GM18861 (cell line): Measurements from ENCODE around the gene RICTOR.

Experiments used
- ATAC-seq: cut with Tn5 transposase; IDR thresholded peaks from one replicate; pipeline ENCODE4 v1.9.1; 2021; ENCODE audit not compliant: unreplicated experiment

Gene RICTOR

DNA sequence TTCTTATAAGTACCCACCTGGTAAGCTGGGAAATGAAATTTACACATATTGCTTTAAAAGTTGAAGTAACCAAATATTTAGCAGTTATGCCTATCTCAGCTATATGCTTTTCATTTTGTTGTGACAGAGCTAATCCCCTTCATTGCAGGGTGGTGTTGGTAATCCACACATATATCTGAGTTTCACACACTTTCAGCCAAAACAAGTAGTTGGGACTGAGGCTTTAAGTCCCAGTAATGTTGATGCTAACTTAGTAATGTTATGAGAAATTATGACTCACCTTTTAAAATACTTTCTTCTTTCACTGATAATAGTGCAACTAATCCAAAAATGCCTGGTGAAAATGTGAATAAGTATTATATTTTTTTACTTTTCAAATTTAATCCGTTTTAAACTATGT lies 19.2 kb upstream of the RICTOR start:
- ATAC-seq: no peak

DNA sequence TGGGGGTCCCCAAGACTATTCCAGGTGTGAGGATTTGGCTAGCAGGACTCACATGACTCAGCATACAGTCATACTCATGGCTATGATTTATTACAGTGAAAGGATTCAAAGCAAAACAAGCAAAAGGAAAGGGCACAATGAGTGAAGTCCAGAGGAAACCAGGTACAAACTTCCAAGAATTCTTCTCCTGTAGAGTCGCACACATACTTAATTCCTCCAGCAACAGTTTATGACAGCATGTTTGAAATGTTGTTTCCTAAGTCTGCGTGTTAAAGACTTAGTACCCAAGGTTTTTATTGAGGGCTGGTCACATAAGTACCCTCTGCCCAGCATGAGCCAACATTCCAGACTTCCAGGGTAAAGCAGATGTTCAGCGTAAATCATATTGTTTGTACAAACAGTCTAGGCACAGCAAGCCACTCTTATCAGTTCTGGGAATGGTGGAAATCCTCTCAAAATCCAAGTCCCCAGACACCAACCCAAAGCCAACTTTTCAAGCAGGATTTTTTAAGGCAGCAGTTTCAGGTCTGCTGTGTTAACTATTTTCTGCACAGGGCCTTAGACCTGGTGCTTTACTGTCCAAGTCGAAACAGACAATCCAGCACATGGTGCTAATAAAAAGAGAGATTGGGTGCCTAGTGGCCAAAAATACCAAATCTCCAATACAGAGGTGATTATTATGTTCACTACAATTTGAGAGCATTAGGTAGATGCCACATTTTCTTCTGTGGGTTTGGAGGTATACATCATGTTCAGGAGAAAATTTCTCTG lies 18.6 kb upstream of the RICTOR start:
- no peak for ATAC-seq

DNA sequence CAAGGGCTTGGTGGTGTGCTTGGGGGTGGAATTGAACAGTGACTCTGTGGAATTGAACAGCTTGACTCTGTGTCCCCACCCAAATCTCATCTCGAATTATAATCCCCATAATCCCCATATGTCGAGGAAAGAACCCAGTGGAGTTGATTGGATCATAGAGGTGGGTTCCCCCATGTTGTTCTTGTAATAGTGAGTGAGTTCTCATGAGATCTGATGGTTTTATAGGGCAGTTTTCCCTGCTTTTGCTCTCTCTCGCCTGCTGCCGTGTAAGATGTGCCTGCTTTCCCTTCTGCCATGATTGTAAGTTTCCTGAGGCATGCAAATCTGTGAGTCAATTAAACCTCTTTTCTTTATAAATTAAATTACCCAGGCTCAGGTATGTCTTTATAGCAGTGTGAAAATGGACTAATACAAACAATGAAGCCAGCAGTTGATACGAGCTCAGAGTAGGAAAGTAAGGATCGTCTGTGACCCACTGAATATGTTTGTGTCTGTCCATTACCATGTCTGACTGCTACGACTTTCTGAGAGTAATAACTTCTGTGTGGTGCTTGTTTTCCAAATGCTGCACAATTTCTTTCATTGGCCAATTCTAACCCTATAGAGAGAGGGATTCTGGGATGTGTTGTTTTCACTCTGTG lies 17.9 kb upstream of the RICTOR start:
- no peak for ATAC-seq

DNA sequence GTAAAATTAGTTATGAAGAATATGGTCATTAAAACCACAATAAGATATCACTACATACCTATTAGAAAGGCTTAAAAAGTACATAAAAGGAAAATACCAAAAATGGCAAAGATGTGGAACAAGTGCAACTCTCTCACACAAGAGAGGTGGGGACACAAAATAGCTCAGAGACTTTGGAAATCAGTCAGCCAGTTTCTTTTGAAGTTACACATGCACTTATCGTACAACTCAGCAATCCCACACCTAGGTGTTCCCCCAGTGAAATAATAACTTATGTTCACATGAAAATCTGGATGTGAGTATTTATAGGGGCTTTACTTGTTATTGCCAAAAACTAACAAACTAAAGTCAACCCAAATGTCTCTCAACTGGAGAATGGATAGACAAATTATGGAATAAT lies 9.8 kb upstream of the RICTOR start:
- no peak for ATAC-seq

DNA sequence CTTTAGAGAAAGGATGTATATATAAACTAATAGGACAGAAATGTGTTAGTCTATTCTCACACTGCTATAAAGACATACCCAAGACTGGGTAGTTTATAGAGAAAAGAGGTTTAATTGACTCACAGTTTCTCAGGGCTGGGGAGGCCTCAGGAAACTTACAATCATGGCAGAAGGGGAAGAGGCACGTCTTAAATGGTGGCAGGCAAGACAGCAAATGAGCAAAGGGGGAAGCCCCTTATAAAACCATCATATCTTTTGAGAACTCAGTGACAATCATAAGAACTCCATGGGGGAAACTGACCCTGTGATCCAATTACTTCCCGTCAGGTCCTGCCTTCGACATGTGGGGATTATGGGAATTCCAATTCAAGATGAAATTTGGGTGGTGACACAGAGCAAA lies 8.8 kb upstream of the RICTOR start:
- ATAC-seq: no peak

DNA sequence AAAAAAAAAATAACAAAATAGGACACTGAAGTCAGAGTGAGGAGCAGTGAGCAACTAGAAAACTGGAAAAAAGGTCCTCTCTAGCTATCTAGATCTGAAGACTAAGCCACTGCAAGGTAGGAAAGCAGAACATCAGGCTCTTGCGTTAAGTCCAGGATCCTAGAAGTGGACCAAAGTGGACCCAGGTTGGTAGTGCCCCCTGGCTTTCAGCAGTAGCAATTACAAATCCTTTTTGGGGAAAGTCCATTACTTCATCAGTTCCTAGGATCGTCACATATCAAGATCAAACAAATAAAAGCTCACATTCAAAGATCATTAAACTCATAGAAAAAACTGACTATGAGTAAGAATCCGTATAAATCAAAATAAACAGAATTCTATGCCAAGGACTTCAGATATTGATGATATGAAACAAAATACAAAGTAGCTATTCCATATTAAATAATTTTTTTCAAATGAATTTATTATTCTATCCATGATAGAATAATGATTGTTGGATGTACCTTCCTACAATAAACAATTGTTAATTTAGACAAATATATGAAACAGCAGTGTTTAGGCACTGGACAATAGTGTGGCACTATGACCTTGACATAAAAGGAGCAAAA lies 6.5 kb upstream of the RICTOR start:
- no peak for ATAC-seq

DNA sequence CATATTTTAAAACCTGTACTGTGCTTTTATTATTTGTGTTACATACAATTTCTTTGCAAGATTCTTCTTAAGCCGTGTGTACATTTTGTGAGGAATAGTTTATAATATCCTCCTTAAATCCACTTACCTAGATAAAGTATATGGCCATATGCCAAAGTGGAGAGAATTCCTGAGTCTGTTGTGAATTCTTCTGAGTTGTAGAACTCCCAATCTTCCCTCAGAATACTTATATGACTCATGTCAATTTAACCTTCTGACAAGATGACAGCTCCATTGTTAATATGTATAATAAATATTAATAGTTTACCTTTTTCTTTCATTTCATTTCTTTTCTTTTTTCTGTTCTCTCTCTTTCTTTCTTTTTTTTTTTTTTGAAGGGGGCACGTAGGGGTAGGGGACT lies 6.0 kb upstream of the RICTOR start:
- ATAC-seq: no peak

DNA sequence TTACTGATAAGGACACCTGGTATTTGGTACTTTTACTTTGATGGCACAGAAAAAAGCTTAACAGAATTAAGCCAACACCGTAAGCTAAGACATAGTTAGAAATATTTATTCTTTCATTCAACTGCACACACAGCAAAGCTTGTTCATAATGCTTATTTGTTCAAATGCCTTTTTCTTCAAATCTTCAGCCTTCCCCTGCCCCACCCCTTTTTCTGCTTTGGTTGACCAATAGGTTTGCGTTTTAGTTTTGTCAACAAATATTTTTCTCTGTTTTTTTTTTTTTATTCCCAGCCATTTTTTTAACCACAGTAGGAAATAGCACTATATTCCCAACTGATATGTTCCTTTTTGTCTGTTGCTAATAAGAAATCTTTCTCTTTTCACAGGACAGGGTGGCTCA lies 4.9 kb upstream of the RICTOR start:
- ATAC-seq: no peak

DNA sequence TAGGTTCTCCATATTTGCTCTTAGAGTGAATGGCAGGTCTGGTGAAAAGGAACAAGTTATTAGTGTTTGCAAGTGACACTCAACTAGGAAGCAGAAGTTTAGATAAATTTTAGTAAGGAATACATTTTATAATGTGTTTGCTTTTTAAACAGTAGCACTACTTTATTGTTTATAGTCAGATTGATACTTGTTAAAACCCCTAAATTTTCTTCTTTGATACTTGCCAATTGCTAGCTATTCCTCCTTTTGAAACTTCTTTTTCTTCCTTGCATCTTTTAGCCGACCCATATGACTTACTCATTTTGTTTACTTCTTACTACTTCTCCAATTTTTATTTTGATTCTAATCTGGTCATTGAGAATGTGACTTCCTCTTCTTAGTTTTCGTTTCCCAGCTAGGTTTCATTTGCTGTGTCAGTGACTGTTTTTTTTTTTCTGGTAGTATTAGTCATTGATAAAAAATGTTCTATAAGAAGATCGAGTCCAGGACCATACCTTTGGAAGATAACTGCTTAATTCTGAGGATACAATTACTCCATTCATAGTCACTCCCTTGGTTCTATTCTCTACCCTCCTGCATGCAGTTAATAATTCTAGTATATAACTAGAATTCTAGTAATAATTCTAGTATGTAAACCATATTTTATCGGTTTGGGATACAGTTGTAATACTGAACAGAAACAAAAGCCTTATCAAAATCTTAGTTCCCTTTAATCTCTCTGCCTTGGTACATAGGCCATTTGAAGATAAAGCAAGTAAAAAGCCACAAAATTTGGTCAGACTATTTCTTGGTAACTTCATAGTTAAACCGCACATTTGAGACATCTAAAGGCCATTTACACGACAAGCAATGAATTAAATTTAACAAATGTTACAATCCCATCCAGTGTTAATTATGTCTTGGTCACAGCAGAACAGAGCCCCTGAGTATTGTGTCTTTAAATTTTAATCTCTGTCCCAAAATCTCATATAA lies 2.8 kb upstream of the RICTOR start:
- peak; percentile 27 for ATAC-seq

DNA sequence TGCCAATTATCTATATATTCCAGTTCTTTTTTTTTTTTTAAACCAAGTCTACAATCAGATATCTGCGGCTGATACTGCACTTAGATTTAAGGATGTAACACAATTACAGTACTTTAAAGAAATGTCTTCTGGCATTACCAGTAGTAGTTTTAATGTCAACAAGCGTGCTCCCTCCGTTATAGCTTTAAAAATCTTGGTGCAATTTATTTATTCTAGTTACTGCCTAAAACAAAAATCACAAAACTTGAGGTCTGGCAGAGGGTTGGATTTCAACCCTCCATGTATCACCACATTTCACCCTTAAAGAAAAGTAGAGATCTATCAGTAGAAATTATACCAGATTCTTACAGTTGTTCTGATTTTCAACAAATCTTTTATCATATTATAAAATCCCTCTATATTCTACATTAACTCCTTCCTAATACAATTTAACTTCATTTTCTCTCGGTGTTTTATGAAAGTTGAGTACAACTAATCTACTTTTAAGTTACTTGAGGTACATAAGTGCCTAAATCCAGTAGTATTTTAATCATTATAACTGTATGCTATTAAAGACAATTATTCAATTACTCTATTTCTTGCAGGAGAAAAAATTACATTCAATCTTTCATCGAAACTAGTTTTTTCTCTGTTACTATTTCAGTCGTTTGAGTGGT lies 2.0 kb upstream of the RICTOR start:
- ATAC-seq: no peak

DNA sequence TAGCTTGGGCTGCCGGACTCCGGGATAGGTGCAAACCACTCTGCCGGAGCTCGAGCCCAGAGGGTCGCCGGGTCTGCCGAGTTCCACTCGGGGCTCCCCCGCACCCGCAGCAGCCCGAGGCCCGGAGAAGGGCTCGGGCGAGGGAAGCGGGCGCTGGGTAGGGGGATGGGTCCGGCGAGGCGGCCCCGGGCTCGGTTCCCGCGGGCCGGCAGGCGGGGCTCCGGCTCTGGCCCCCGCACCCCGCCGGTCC lies 507 bp downstream of the RICTOR start:
- ATAC-seq: peak; percentile 10

DNA sequence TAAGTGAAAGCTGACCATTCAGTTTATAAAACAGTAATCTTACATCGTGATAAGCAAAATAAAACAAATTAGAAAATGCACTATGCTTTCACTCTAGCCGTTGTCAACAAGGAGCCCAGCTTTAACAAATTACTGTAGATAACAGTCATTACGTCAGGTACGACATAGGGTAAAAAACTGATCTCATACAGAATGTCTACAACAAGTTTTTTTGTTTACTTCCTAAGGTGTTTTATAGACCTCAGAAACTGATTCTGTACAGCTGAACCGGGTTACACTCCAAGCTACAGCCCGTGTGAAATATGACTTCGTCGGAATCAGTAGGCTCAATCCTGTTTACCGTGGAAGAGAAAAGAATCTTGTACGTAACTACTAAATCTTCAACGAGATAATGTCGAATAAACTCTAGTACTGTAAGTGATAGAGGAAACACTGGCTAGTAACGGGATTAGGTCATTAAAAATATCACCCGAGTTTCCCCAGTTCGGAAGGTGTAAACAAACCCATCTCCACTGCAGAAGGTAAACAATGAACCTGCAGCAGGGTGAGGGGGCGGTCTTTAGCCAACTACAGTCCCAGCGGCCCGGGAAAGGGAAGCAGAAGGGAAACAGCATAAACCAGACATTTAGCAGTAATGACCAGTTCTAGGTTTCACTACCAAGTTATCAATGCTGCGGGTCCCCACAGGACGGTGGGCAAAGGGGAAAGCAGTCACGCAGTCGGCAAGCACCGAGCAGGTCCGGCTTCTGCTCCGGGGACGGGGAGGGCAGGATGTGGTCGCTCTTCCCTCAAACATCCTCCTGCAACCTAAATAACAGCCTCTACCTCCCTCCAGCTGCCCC lies 1.1 kb downstream of the RICTOR start:
- peak; percentile 30 for ATAC-seq

DNA sequence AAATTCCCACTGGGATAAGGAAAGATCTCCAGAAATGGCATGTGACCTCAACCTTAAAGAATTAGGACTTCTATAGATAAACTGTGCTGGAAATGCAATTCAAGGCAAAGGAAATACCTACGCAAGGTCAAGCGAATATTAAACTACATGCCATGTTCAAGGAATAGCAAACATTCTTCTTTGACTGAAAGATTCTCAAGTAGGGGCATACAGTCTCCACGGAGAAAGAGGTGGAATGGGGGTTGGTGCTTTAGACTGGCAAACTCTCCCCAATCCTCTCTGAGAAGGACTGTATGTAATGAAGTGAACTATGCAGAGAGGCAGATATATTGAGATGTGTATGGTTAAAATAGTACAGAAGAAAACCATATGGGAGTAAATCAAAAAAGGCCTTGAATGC lies 6.1 kb downstream of the RICTOR start:
- ATAC-seq: no peak

DNA sequence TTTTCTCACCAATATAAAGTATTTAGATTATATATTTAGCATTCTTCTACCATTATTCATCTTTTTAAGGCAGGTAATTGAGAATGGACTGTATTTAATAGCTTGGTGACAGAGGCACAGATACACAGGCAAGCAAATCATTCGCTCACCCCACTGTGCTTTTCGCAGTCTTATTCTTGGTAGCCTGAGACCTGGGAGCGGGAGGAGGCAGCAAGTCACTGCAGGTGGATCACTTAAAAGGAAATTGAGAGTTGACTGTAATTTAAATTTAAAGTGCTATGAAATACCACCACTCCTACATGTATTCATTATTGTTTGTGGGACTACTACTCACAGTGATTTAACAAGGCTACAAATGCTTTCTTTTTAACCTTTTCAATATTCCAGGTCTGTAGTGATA lies 9.7 kb downstream of the RICTOR start:
- no peak for ATAC-seq

DNA sequence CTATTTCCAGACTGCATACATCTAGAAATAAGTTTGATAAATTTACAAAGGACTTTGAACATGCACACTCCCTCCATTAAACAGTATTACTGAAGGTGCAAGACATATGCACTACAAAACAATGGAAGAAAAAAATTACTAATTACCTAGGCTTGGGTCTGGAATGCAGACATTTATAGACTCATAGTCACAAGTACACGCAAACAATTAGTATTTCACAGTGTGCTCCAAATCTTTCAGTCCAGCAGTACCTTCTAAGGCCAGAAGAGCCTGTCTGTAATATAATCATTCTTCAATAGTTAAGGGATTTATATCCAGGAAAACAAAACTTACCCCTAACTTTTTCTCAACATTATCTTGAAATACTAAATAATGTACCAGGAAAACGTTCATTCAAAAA lies 11.2 kb downstream of the RICTOR start:
- no peak for ATAC-seq

DNA sequence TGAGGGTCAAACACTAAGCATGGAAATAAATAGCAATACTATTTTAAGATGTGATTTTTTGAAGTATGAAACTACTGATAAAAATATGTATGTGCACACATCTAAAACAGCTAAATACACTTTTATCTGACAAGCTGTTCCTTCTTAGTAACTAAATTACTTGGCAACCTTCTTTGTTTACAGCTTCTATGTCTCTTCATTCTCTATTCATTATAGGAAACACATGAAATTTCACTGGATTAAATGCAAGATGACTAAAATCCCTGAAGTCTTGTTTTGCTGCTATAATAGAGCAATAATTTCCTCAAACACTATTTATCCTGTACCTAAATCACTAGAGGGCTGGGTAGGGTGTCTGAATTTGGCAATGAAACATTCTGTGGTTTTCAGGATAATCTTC lies 11.7 kb downstream of the RICTOR start:
- ATAC-seq: no peak

DNA sequence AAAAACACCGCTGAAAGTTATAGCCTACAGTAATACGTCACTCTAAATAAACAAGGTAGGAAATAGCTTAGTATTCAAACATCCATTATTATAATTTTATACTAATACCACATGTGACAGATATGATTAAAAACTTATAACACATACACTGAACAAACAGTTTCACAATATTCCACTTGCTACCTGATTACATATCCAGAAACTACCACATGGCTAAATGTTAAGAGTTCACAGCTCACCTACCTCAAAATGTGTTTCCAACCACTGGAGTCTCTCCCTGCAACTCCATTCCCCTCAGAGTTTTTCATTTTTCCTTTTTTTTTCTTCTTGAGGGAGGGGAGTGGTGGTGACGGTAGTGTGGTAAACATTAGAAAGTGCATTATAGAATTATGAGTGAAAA lies 12.1 kb downstream of the RICTOR start:
- no peak for ATAC-seq

DNA sequence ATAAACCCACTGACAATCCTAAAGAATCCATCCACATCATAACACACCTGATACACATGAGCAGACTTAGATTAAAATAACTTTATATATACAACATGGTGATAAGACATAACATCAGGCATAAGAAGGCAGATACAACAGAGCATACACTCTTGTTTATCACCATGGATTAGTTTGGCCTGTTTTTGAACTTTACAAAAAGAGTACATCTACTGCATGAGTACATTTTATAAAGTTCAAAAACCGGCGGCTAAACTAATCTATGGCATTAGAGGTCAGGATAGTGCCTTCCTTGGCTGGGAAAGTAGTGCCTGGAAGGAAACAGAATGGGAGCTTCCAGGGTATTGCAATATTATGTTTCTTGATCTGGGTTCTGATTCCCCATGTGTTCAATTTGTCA lies 15.1 kb downstream of the RICTOR start:
- ATAC-seq: no peak

DNA sequence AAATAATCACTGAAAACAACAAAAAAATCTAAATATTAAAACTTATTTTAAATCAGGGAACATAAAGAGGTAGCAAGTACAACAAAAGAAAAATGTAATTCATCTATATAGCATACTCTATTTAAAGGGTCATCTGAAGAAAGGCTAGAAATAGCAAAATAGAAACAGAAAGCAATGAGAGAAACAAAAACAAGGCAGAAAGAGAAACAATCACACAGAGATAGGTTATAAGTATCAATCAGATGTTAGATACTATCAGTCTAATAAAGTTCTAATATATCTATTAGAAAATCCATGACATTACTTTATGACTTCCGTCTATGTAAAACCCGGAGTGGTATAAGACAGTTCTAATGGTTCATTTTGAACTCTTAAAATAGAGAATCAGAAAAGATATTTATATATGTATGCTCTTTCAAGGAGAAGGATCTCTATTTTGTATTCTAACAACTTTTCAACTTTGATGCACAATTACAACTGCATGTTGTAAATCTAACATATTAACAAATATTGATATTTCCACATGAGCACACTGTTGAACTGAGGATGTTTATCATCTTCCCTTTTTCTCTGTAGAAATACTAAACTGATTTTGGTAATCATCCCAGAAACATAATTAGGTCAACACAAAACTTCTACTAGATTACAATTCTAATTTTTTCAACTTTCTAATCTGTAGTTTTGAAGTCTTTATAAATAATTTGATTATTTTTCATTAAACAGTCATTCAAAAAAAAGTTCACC lies 15.8 kb downstream of the RICTOR start:
- peak; percentile 65 for ATAC-seq

DNA sequence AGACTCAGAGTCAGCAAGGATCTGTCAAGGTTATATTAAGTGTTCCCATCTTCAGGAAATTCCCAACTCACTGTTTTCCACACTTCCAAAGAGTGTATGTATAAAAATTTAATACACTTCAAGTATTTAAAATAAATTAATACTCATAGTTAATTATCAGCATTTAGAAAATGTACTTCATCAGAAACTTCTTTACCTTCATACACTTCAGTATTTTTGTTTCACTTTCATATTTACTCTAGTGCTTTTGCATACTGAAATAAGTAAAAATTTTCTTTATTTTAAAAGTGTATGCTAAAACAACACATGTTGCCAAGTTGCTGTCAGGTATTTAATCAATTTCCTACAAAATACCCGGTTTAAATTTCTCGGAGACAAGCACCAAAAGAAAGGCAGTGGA lies 16.5 kb downstream of the RICTOR start:
- peak; percentile 37 for ATAC-seq
